Measurements from ENCODE around the gene AHDC1.

The AHDC1 gene

DNA sequence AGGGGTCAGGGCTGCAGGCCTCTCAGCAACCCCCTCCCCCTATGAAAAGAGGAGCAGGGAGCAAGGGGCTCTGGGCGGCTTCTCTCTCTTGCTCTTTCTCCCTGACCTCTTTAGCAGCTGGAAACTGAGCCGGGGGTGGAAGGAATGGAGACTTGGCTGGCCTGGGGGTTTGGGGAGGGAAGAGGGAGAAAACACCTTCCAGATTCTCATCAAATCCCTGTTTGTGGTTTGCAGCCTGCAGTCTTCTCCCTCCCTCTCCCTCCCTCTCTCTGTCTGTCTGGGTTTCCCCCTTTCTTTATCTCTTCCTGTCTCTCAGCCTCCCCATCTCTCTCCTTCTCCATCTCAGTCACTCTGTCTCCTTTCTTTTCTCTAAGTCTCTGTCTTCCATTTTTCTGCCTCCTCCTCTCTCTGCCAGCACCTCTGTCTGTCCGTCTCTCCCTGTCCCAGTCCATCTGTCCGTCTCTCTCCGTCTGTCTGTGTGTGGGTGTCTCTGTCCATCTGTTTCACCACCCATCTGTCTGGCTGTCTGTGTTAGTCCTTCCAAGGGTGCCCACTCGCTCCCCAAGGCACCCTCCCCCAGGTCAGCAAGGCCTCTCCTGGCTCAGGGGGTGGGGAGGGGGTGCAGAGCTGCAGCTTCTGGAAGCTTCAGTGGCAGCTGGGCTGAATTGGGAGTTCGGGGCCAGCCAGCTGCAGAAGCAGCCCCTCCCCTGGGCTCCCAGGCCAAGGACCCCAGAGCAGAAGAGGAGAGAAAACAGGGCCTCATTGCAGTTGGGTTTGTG, 6.2 kb downstream of the AHDC1 start:
- DNase-seq: no peak

DNA sequence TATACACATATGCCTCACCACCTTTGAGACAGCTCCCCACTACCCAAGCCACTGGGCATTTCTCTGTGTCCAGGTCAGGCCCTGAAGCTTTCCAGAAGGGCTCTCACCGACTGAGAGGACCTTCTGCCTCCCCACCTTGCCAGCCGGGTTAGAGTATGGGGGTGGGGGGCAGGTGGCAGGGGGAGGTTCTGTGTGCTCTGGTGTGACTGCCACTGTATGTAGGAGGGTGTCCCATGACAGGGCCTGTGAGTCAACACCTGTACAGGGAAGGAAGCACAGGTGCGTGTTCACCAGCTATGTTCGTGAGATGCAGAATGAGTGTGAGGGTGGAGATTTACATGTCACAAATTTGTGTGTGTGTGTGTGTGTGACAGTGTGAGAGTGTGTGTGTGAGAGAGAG, 7.0 kb downstream of the AHDC1 start:
- no peak for DNase-seq

DNA sequence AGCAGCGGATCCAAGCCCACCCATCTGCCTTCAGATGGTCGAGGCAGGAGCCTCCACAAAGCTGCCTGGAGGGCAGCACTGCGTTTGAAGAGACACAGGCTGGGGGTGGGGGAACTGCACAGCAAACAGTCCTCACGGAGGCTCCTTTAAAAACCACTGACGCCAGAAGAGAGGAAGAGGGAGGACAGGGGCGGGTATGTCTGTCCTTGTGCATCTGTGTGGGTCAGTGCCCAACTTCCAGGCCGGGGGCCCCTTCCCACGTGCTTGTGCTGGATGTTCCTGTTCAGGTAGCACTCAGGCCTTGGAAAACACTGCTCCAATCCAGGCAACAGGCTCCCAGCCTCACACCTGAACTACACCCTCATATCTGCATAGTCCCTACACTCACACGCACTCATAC, 7.7 kb downstream of the AHDC1 start:
- DNase-seq: no peak

DNA sequence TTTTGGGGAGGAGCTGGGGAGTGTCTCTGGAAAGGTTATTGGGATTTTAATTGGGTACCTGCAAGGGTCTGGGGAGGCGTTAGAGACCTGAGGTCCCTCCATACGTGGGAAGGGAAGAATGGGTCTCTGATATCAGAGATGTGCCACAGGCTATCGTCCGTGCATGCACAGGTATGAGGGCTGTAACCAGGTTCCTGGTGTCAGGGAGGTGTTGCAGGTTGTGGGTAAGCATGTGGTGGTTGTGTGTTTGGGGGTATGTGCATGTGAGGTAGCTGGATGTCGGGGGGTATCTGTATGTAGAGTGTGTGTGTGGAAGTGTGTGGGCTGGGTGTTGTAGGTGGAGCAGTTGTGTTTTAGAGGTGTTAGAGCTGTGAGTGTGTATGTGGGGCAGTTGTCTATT, 8.3 kb downstream of the AHDC1 start:
- no peak for DNase-seq

DNA sequence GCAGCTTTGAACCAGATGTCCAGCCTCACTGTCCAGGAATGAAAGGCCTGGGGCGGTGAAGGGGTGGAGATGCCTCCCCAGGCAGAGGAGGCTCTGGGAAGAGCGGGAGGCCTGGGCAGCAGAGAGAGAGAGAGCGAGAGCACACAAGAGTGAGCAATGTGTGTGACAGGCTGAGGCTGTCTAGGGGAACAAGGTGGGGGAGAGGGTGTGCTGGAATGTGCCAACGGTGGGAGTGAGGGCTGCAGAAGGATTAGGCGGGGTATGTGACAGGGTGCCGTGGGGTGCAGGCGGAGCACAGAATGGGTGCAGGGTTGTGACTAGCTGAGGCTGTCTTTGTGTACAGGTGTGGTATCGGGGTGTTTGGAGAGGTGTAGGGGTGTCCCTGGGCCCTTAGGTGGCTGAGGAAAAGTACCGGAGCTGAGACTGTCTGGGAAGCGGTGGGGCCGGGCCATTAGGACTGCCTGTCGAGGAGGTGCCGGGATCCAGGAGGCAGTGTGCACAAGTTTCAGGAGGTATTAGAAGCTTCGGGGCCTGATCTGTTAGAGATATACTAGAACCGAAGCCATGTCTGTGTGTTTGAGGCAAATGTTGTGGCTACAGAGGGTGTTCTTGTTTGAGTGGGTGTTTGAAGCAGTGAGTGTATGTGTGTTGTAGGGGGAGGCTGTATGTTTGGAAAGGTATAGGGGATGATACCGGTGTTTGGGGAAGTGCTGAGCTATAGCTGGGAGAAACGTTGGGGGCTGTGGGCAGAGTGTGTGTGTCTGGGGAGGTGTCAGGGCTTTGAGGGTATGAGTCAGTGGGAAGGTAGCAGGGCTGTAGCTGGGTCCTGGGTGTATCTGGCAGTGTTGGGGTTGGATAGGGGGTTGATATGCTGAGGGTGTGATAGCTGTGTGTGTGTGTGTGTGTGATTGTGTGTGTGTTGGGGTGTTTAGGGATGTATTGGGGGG, 9.1 kb downstream of the AHDC1 start:
- no peak for DNase-seq

DNA sequence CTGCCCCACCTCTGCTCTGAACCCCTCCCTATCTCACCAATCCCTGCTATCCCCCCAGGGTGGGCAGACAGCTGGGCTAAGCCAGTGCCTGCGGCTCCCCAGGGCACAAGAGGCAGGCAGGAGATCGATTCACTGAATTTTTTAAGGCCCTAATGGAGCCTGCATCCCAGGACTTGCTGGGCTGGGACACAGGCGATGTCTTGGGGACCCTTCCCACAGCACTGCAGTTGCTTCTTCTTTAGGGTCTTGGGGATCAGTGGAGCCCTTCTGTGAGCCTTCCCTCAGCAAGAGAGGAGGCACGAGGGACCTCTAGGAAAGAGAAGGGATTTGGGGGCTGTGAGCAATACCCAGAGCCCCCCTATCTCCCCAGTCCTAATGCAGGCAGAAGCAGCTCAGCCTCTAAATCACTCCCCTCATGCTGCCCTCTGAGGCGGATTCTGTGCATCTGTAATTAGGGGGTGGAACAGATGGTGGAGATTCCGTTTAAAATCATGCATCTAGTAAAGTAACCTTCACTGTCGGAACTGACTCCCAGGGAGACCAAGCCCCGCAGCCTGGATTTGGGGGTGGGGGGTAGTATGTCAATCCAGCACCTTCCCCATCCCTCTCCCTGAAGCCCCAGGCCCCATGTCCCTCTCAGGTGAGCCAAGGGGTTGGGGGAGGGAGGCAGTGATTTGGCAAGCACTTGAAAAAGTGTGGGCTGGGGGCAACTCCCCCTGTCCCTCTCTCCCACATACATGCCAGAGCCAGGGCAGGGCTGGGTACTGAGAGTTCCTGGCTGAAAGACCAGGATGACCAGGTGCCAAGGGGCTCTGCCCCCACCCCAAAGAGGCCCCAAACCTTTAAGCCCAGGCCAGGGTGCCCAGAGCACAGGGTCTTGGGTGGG, 10.0 kb downstream of the AHDC1 start:
- DNase-seq: no peak

DNA sequence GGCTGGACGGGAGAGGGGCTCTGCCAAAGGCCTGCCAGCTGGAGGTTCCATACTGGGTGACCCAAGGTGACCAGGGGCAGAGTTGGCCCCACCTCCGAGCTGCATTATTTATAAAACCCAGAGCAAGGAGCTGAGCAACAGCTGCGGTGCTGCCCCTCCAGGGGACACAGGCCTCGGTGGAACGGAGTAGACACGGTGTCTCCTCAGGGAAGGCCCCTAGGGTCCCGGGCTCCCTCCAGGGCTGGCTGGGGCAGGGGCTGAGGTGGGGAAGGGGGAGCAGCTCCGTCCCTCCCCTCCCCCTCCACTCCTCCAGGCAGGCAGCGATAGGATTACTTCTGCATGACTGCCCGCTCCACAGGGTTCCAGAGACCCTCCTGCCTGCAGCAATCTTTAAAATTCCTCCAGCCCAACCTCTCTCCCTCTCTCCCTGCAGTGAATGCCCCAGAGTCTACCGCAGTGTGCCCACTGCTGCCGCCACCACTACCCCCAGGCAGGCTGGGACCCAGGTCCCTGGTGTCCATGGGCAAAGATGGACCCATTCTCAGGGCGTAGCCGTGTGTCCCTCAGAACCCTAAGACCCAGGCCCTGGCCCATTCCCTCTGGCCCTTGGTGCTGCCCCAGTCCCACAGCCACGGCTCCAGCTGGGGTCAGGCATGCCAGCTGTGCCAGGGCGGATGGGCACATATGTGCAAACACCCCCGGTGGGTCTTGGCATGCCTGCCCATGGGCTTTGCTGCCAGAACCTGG, 10.8 kb downstream of the AHDC1 start:
- no peak for DNase-seq

DNA sequence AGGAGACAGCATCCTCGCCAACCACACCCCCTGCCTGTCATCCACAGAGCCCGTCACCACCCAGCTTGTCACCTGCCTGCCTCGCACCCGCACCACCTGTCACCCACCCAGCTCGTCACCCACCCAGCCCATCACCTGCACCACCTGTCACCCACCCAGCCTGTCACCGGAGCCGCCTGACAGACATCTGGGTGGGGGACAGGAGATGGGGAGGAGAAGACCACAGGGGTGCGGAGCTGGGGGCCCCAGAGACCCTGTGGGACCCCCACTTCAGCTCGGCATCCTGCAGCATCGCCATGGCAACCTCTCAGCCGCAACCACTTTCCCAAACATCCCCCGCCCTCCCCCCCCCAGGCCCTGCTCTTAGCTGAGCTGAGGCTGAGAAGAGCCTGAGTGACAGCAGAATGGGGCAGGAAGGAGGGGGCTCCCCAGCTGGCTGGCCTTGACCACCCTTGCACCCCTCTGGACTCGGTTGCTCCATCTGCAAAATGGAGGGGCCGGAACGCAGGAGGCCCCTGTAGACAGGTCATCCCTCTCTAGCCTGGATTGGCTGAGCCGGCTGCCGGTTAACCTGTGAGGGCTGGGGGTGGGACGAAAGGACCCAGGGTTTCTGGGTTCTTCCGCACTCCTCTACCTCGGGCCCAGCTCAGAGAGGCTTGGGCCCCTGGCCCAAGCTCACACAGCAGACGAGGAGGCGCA, 11.6 kb downstream of the AHDC1 start:
- DNase-seq: no peak

DNA sequence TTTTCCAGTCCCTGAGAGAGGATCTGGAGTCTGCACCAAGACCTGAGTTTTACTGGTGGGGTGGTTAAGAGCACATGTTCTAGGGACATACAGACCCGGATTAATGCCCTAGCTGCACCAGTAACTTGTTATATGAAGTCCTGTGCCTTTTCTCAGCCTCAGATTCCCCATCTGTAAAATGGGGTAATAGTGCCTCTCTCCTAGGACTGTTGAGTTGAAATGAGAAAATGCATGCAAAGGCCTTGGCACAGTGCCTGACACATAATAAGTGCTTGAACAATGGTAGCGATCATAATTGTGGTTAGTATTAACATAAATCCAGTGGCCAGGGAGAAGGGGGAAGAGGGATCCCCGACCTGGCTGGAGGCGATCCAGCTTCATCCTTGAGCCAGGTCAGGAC, 12.3 kb downstream of the AHDC1 start:
- no peak for DNase-seq

DNA sequence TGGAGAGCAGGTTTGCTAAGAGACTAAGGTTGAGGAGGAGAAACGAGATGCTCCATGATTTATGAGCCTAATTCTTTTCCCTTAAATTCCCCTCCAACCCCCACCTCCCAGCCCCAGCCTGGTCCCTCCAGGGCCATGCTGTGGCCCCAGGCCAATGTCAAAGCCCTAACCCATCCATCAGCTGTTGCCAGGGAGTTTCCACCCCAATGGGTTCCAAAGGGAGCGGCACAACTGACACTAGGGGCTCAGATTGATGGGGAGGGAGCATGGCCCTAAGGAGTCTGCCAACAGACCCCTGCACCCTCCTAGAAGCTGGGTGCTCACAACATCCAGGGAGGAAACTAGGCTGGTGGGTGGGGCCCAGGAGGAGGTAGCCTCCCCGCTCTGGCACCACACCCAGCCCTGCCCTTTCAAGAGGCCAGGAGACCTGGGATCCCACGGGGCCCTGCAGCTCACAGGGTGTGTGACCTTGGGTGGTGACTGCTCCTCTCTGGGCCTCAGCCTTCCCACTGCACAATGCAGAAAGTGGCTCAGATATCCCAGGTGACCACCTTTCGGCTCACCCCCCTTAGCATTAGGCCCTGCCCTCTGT, 12.9 kb downstream of the AHDC1 start:
- no peak for DNase-seq

DNA sequence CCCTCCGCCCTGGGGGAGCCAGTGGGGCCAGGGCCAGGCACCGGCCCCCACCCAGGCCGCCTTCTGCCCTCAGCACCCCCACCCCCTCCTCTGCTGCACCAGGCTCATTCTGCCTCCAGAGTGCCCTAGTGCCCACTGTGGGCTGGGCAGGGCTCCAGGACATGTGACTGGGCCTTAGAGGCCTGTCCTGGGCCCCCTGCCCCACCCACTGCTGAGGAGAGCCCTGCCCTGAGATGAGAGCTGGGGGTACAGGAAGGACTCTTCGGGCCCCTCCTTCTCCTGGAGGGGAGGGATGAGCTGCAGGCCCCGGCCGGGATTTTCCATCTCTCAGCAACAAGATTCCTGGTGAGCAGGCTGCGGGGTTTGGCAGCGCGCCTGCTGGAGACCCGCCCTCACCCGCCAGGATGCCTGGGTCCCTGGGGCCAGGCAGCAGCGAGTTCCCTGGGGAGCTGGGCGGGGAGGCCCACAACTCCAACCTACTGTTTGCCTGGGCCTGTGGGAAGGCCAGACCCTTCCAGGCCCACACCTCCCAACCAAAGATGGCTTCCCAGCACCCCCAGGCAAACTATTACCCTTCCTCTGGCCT, 14.0 kb downstream of the AHDC1 start:
- DNase-seq: no peak

DNA sequence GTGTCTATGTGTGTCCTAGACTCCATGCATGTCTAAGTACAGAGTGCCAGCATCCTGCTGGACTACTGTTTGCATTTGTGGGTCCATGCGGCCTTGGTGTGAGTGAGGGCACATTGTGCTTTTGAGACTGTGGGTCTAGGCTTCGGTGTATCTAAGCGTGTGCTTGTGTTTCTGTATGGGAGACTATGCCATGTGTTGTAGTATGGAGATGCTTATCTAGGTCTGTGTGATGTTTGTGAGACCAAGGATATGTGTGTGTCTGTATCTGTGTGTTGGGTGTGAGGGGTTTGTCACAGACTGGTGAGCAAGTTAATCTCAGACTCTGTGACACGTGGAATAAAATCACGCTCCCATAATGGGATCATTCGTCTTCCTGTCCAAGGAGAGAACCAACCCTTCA, 14.5 kb downstream of the AHDC1 start:
- no peak for DNase-seq

DNA sequence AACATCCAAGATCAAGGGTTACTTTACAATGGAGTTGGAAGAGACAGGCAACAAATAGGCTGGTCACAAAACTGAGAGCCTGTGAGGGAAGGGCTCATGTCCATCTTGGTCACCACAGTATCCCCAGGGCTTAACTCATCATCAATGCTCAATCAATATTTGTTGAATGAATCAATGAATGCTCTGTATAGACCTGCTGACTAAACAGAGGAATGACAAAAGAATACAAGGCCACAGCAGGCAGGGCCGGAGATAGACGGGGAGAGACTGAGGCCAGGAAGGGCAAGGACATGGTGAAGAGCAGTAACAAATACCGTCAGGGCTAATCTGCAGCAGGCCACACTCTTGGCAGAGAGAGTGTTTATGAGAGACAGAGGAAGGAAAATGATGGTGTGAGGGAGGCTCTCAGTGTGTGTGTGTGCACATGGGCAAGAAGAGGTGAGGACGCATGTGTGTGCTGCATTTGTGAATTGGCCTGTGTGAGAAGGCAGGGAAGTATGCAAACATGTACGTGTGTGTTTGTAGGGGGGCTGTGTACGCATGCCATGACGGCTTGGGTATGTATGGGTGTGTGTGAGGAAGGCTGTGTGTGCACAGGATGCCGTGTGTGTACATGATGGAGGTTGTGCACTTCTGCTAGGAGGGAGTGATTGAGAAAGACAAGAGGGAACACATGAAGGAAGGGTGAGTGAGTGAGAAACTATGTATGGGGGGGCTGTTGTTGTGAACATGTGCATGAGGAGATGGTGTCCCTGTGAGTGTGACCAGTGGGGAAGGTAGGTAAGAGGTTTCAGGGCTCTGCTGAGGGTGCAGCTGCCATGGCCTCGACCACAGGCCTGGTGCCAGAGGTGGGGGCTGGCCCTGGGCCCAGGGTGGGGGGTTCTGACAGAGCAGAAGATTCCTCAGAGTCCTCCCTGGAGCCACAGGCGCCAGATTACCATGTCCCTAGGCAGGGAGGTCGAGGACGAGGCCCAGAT, 15.4 kb downstream of the AHDC1 start:
- DNase-seq: no peak

DNA sequence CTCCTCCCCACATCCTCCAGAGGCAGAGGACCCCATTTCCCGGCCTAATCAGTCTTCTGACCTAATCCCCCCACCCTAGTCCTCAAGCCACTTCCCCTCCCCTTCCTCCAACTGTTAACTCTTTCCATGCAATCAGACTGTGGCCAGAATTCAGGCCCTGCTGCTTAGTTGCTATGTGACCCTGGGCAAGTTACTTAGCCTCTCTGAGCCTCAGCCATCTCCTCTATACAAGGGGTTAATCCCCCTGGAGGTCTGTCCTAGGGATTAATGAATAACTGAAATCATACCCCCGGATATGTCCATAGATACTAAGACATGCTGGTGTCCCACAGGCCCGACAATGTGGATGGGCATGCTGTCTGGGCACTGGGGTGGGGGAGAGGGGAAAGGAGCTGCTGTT, 18.3 kb downstream of the AHDC1 start:
- no peak for DNase-seq

DNA sequence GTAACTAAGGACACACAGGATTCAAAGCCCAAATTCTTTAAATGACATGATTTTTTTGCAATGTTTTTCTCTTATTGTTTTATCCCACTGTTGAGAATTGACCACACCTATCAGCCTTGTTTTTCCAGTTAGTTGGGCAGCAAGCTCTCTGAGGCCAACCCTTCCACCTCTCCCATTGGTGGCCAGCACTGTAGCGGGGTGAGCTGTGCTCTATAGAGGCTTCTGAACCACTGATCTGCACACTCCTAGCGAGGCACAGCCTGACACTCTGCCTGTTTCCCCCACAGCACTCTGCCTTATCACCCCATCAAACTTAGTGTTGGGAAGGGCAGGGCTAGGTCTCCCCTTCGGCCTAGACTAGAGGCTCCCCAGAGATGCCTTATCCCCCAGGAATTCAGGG, 19.5 kb downstream of the AHDC1 start:
- DNase-seq: no peak

DNA sequence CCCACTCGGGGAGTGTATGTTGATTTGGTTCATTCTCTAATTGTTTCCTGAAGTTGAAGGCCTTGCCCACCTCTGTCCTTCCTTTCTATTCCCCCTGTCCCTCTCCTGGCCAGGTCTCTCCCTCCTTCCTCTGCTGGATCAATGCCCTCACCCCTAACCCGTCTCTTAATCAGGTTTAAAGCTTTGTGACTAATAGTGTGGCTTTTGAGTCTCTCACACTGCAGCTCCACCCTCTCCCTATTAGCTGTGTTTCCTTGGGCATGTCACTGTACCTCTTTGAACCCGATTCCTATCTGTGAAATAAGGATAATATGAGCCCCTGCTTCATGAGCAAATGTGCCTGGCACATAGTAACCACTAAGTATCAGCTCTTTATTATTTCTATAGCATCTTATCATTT, 20.5 kb downstream of the AHDC1 start:
- DNase-seq: no peak

DNA sequence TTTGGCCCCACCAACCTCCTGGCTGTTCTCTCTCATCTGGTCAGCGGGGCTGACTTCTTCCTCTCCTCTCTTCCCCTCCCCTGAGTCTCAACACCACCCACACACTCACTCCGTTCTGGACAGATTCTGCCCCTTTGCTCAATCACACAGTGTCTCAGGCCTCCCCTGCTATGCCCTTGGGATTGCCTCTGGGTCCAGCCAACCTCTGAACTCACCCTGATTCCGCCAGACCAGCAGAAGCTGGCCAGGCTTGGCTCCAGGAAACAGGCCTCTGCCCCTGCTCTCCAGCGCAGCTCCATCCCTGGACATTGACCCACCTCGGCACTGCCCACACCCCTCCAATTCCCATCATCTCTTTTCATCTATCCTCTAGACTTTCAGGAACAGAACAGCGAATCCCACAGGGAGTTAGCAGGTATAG, 22.1 kb downstream of the AHDC1 start:
- no peak for DNase-seq

DNA sequence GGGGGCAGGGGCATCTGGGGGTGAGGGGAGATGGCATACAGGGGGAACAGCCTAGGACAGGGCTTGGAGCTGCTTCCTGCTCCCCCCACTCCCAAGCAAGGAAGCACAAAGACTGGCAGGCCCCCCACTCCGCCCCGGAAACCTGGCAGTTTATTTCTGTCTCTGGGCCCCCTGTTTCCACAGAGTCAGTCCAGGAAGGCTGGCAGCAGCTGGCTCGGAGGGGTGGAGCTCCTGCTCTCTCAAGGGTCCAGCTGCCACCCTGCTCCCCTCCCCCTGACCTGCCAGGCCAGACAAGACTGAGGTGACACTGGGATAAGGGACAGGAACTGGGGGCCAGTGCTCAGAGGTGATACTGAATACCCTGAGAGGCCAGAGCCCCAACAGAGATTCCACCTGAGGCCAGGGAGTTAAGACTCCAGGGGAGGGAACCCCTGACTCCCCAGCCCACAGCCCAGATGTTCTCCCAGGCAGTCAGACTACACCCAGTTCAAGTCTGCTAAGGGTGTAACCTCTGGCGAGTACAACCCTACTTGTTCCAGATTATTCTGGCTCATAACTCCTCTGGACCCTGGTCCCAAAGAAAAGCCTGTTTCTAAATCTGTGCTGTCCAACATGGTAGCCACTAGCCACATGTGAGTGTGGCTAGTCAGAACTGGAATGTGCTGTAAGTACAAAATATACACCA, 26.3 kb downstream of the AHDC1 start:
- no peak for DNase-seq

DNA sequence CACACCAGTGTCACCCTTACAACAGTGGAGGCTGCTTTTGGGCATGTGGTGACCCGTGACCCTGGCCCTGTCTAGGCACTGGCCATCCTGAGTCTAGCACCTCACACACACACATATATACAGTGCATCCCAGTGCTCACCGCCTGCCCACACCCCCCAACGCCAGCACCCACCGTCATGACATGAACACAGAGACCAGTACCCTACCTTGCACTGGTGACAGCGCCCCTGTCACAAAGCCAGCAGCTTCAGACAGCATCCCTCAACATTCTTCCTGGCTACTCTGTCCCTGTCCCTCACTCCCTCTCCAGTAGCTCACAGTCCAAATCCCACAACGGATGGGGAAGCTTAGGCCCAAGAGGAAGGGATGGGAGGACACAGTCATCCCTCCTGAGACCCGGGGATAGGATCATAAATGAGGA, 27.1 kb downstream of the AHDC1 start:
- DNase-seq: no peak

Data from NCI-H187 (cell line).